Tibial nerve (tissue), 4 donors: ENCODE measurements around the gene CHRNA4. TPM values are rescaled to one million over a fixed set of nuclear protein-coding genes. Genes with fewer than 3 reads are reported as not detected.
"Not testable (repeated sequence)": the region's sequence is repeated elsewhere in the genome, so short reads cannot be mapped to it uniquely, and the experiment has no call there.

Source experiments
- DNase-seq, 2 donors: peaks; one replicate each; pipeline ENCODE4 v3.0.0-alpha.2; 2019; ENCODE audit warnings: low spot score in 2 of 2
- H3K27ac ChIP-seq, 4 donors: fragments of 200-600 bp; sonication (generic) in 3 of 4; one replicate each; pipeline ENCODE4 v1.5.1; 2017 to 2019; ENCODE audit warnings: mild to moderate bottlenecking in 1 of 4
- H3K27me3 ChIP-seq, 2 donors: fragments of 200-600 bp; sonication (generic) in 1 of 2; one replicate each; pipeline versions ENCODE4 v1.5.1 to v1.6.0; 2017 to 2019
- H3K36me3 ChIP-seq, 3 donors: fragments of 200-600 bp; sonication (generic); one replicate each; pipeline ENCODE4 v1.5.1; 2018 to 2019
- H3K4me1 ChIP-seq, 4 donors: fragments of 200-600 bp; sonication (generic) in 3 of 4; one replicate each; pipeline ENCODE4 v1.5.1; 2017 to 2019
- H3K4me3 ChIP-seq, 4 donors: fragments of 200-600 bp; sonication (generic) in 3 of 4; one replicate each; pipeline ENCODE4 v1.5.1; 2017 to 2019; ENCODE audit warnings: mild to moderate bottlenecking in 1 of 4, moderate library complexity in 1 of 4
- H3K9me3 ChIP-seq, 4 donors: fragments of 200-600 bp; sonication (generic) in 3 of 4; one replicate each; pipeline ENCODE4 v1.5.1; 2017 to 2019
- CTCF ChIP-seq, 5 experiments: fragments of 200-600 bp in 3 of 5; fragments of 450-650 bp in 2 of 5; sonication (generic) in 3 of 5; IDR thresholded peaks; one replicate each; pipeline ENCODE4 v1.5.1; 2016 to 2019; ENCODE audit warnings: antibody characterized with exemption in 5 of 5, mild to moderate bottlenecking in 3 of 5, moderate library complexity in 2 of 5
- EP300 ChIP-seq, 2 donors: sonication (generic); formaldehyde crosslinking; IDR thresholded peaks; one replicate each; pipeline ENCODE4 v1.6.1; 2017; ENCODE audit warnings: antibody characterized with exemption in 2 of 2, mild to moderate bottlenecking in 1 of 2
- POLR2A ChIP-seq, 2 donors: fragments of 450-650 bp; IDR thresholded peaks; one replicate each; pipeline ENCODE4 v1.6.1; 2017; ENCODE audit warnings: antibody characterized with exemption in 2 of 2, mild to moderate bottlenecking in 2 of 2, moderate library complexity in 2 of 2
- WGBS, 2 donors: methylation state at CpG; one replicate each; pipeline ENCODE4 v1.1.5; 2018; 5-methylcytosine and 5-hydroxymethylcytosine counted together
- total RNA-seq, 4 donors: library from RNA; depleted of rRNA; stranded (reverse); fragments of >200 nt; gene quantifications; one replicate each; pipeline ENCODE4 v1.1.0, GENCODE V29; 2016

Gene CHRNA4
- total RNA-seq, 4 donors from 2014 or later, result 0.20 to 1.5 TPM; not detected in 2

- Histone ChIP-seq H3K36me3 (no peaks in the 10 kb centered on the region), H3K4me3 (no peak overlapping the region), H3K4me1 (peaks cover 0 to 15% (median 0%) of the 10 kb centered on the region in 4 donors), H3K27ac (no peak overlapping the region), H3K27me3 (peaks cover 0 to 55% of the 10 kb centered on the region in 2 donors), H3K9me3 (no peaks in the 10 kb centered on the region)
- TF ChIP-seq CTCF (IDR thresholded peaks at IDR 0.05) (no peak), POLR2A (IDR thresholded peaks at IDR 0.05) (no peak), EP300 (IDR thresholded peaks at IDR 0.05) (no peak)
- DNase-seq, result no peak
- 47 to 69% methylated on average over 32 to 35 of the region's 37 CpGs for WGBS, 2 donors
These were observed 17.4 kb downstream of the CHRNA4 start for GRCh38 chr20:63343460-63344445.

DNA sequence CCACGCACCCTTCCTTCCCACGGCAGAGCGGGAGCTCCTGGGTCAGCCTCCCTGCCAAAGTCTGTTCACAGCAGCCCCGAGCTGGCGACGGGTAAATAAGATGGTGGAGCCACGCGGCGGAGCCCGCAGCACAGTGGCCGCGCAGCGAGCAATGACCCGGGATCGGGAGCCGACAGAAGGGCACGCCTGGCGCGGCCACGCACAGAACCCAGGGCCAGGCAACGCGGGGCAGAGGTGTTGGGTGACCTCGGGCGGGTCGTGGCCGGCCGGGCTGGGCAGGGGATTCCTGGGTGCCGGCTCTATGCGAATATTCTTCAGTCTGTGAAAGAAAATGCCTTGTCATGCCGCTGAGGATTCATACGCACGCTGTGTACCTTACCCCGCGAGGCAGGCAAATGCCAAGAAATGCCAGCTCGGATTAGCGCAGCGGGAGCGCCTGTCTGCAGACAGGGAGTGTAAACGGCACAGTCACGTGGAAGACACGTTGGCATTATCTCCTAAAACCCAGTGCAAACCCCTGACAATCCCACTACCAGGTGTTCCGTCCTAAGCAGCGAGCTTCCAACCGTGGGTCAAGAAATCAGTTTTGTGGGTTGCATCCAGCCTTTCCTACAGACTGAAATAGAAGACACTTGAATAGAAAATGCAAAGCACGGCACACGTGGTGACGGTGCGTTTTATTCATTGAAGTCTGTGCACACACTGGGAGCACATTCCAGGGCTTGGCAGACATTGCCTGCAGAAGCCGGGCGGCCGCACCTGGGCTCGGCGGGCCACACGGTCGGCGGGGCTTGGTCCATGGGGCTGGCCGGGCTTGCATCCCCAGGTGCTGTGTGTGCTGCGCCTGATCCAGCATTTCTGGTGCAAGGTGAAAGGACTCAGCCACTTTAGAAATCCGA lies 18.3 kb downstream of the CHRNA4 start:
- DNase-seq, result no peak
- Histone ChIP-seq H3K27ac (no peak overlapping the region), H3K9me3 (no peaks in the 10 kb centered on the region), H3K36me3 (no peaks in the 10 kb centered on the region), H3K27me3 (peaks cover 0 to 61% of the 10 kb centered on the region in 2 donors), H3K4me1 (peaks cover 0 to 19% (median 0%) of the 10 kb centered on the region in 4 donors), H3K4me3 (no peak overlapping the region)
- WGBS, 2 donors, result 87 to 93% methylated on average over 48 to 59 of the region's 59 CpGs
- no peak for TF ChIP-seq EP300 (IDR thresholded peaks at IDR 0.05)

DNA sequence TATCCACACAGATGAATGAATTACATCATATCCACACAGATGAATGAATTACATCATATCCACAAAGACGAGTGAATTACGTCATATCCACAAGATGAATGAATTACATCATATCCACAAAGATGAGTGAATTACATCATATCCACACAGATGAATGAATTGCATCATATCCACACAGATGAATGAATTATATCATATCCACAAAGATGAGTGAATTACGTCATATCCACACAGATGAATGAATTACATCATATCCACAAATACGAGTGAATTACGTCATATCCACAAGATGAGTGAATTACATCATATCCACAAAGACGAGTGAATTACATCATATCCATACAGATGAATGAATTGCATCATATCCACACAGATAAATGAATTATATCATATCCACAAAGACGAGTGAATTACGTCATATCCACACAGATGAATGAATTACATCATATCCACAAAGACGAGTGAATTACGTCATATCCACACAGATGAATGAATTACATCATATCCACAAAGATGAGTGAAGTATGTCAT lies 20.9 kb downstream of the CHRNA4 start:
- WGBS, 2 donors, result 83% methylated on average over 10 of the region's 10 CpGs
- H3K36me3 ChIP-seq, H3K9me3 ChIP-seq, DNase-seq, H3K27ac ChIP-seq, H3K4me3 ChIP-seq: not testable (repeated sequence)
- H3K4me1 ChIP-seq, result peaks cover 0 to 16% (median 0%) of the 10 kb centered on the region in 4 donors
- H3K27me3 ChIP-seq, result peaks cover 0 to 66% of the 10 kb centered on the region in 2 donors

DNA sequence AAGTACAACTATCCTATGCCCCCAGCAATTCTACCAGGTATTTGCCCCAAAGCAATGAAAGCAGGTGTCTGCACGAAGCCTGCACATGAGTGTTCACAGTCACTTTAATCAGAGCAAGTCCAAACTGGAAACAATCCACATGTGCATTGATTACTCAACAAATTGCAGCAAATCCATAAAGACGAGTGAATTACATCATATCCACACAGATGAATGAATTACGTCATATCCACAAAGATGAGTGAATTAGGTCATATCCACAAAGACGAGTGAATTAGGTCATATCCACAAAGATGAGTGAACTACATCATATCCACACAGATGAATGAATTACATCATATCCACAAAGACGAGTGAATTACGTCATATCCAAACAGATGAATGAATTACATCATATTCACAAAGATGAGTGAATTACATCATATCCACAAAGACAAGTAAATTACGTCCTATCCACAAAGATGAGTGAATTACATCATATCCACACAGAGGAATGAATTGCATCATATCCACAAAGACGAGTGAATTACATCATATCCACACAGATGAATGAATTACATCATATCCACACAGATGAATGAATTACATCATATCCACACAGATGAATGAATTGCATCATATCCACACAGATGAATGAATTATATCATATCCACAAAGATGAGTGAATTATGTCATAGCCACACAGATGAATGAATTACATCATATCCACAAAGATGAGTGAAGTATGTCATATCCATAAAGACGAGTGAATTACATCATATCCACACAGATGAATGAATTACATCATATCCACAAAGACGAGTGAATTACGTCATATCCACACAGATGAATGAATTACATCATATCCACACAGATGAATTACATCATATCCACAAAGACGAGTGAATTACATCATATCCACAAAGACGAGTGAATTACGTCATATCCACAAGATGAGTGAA lies 21.7 kb downstream of the CHRNA4 start:
- not testable (repeated sequence) for H3K4me3 ChIP-seq, DNase-seq, H3K36me3 ChIP-seq, H3K27ac ChIP-seq, H3K9me3 ChIP-seq
- H3K27me3 ChIP-seq, result peaks cover 0 to 62% of the 10 kb centered on the region in 2 donors
- 77 to 78% methylated on average over 14 of the region's 14 CpGs for WGBS, 2 donors
- H3K4me1 ChIP-seq, result peaks cover 0 to 11% (median 0%) of the 10 kb centered on the region in 4 donors

- Histone ChIP-seq H3K4me3 (no peak overlapping the region), H3K27ac (no peak overlapping the region), H3K36me3 (no peaks in the 10 kb centered on the region), H3K4me1 (peaks cover 0 to 5% (median 0%) of the 10 kb centered on the region in 4 donors), H3K27me3 (peaks cover 0 to 60% of the 10 kb centered on the region in 2 donors), H3K9me3 (peaks cover 0 to 2% (median 0%) of the 10 kb centered on the region in 4 donors)
- no peak for DNase-seq
- TF ChIP-seq POLR2A (IDR thresholded peaks at IDR 0.05) (no peak), EP300 (IDR thresholded peaks at IDR 0.05) (no peak), CTCF (IDR thresholded peaks at IDR 0.05) (no peak)
- WGBS, 2 donors, result 50 to 63% methylated on average over 12 of the region's 12 CpGs
These were observed 23.2 kb downstream of the CHRNA4 start for GRCh38 chr20:63337786-63338420.
